Renal cortical epithelial cell (primary cell): ENCODE results near the gene TMEM269. TPM values are rescaled to one million over a fixed set of nuclear protein-coding genes. Genes with fewer than 3 reads are reported as not detected.

ENCODE experiments used
- DNase-seq: peaks from one replicate; pipeline ENCODE4 v3.0.0-alpha.2; 2011; ENCODE audit warnings: low read depth
- total RNA-seq: library from RNA; depleted of rRNA; stranded (reverse); fragments of >200 nt; gene quantifications from 2 replicates; pipeline ENCODE4 v1.2.3, GENCODE V29; 2014

The TMEM269 gene
- not detected in 2 replicates for total RNA-seq

GRCh38 chr1:42784946-42785693, at the start of gene TMEM269:
TMEM269 (plus strand) TSS chr1:42784991; CDS start chr1:42789894, 4,903 bp downstream.
- no peak for DNase-seq

GRCh38 chr1:42735056-42735455, 49.7 kb upstream of the TMEM269 start:
- no peak for DNase-seq

- no peak for DNase-seq
Observed at GRCh38 chr1:42735477-42736105, 49.2 kb upstream of the TMEM269 start.

- DNase-seq: no peak
Observed at GRCh38 chr1:42736152-42736551, 48.6 kb upstream of the TMEM269 start.

GRCh38 chr1:42736571-42737200, 48.1 kb upstream of the TMEM269 start:
- no peak for DNase-seq

GRCh38 chr1:42737257-42737656, 47.5 kb upstream of the TMEM269 start:
- DNase-seq: no peak

GRCh38 chr1:42737986-42738677, 46.7 kb upstream of the TMEM269 start:
- no peak for DNase-seq

GRCh38 chr1:42738678-42739226, 46.0 kb upstream of the TMEM269 start:
- DNase-seq: no peak

GRCh38 chr1:42739753-42740700, 44.8 kb upstream of the TMEM269 start, which contains the start of gene CLDN19:
CLDN19 (minus strand) TSS chr1:42740236; CDS start chr1:42740063, 173 bp downstream.
- no peak for DNase-seq

- no peak for DNase-seq
Observed at GRCh38 chr1:42740851-42741580, 43.8 kb upstream of the TMEM269 start.

GRCh38 chr1:42741706-42742105, 43.1 kb upstream of the TMEM269 start:
- no peak for DNase-seq

- DNase-seq: no peak
Observed at GRCh38 chr1:42742141-42742540, 42.6 kb upstream of the TMEM269 start.

GRCh38 chr1:42742617-42743316, 42.0 kb upstream of the TMEM269 start:
- DNase-seq: peak; percentile 44

GRCh38 chr1:42743317-42744147, 41.3 kb upstream of the TMEM269 start:
- peak; percentile 49 for DNase-seq

GRCh38 chr1:42744148-42744413, 40.7 kb upstream of the TMEM269 start:
- DNase-seq: no peak

GRCh38 chr1:42745851-42746250, 38.9 kb upstream of the TMEM269 start:
- DNase-seq: no peak

- no peak for DNase-seq
Observed at GRCh38 chr1:42746436-42747105, 38.2 kb upstream of the TMEM269 start.

GRCh38 chr1:42747125-42747524, 37.7 kb upstream of the TMEM269 start:
- DNase-seq: no peak
